ENCODE results near the gene HEG1.

DNA sequence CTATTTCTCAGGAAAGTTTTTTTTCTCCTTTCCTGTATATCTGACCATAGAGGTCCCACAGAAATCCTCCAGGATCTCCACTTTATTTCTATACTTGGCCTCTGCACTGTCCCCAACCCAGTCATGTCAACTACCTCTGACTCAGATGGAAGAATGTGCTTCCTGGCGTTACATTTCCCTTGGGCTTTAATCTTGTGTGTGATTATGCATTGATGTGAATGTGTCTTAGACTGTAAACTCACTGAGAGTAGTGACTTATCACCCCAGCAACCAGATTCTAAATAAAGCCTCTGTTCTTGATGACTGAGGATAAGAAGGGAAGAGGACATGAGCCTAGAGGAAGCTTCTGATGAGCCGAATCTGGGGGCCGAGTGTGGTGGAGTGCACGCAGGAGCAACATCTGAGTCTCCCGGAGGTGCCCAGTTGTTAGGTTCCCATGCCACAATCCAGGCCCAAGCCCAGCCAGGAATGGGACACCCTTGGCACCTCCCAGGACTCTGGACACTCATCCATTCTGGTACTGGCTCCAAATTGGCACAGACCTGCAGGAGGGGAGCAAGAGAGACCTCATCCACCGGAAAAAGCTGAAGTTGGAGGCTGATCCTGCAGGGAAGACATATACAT is 32.1 kb upstream of the HEG1 start:
- TF ChIP-seq, protein P1, sequence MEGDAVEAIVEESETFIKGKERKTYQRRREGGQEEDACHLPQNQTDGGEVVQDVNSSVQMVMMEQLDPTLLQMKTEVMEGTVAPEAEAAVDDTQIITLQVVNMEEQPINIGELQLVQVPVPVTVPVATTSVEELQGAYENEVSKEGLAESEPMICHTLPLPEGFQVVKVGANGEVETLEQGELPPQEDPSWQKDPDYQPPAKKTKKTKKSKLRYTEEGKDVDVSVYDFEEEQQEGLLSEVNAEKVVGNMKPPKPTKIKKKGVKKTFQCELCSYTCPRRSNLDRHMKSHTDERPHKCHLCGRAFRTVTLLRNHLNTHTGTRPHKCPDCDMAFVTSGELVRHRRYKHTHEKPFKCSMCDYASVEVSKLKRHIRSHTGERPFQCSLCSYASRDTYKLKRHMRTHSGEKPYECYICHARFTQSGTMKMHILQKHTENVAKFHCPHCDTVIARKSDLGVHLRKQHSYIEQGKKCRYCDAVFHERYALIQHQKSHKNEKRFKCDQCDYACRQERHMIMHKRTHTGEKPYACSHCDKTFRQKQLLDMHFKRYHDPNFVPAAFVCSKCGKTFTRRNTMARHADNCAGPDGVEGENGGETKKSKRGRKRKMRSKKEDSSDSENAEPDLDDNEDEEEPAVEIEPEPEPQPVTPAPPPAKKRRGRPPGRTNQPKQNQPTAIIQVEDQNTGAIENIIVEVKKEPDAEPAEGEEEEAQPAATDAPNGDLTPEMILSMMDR (IDR thresholded peaks at IDR 0.05 in 4 of 5, conservative IDR thresholded peaks at IDR 0.05 in 1 of 5) = no peak
- TF ChIP-seq POLR2A (IDR thresholded peaks at IDR 0.05) = no peak

All from gastrocnemius medialis (tissue), 4 donors.